ENCODE results near the gene JAKMIP3. TPM values are rescaled to one million over a fixed set of nuclear protein-coding genes. Genes with fewer than 3 reads are reported as not detected.

Gene JAKMIP3
- total RNA-seq, 1 donor from 2014 or later = 0.09 TPM

- no peak for TF ChIP-seq CTCF (IDR thresholded peaks at IDR 0.05)
- no peak overlapping the region for H3K27ac Mint-ChIP-seq
- CTCF ChIA-PET = no interaction called here
These were observed 39.7 kb downstream of the JAKMIP3 start for GRCh38 chr10:132105302-132105995.

GRCh38 chr10:132106431-132106830, 40.7 kb downstream of the JAKMIP3 start:
- no peak for ATAC-seq (ENCODE audit: low read depth)
- Mint-ChIP-seq H3K27me3 (peaks cover 7% of the 10 kb centered on the region), H3K27ac (no peak overlapping the region), H3K4me3 (no peak overlapping the region), H3K9me3 (no peaks in the 10 kb centered on the region), H3K4me1 (no peaks in the 10 kb centered on the region), H3K36me3 (ENCODE audit: low read depth) (no peaks in the 10 kb centered on the region)
- intact Hi-C loops (cut with micrococcal nuclease) = no loop called here
- CTCF ChIA-PET = no interaction called here
- POLR2A ChIA-PET = no interaction called here
- no peak for TF ChIP-seq CTCF (IDR thresholded peaks at IDR 0.05)
- DNase-seq = no peak

More at GRCh38 chr10:132105302-132105995, 39.7 kb downstream of the JAKMIP3 start:
- no peak for ATAC-seq (ENCODE audit: low read depth)
- Mint-ChIP-seq H3K27me3 (peaks cover 11% of the 10 kb centered on the region), H3K4me1 (no peaks in the 10 kb centered on the region), H3K4me3 (no peak overlapping the region), H3K36me3 (ENCODE audit: low read depth) (no peaks in the 10 kb centered on the region), H3K9me3 (no peaks in the 10 kb centered on the region)
- intact Hi-C loops (cut with micrococcal nuclease) = no loop called here
- no peak for DNase-seq
- POLR2A ChIA-PET = no interaction called here

- H3K4me3 Mint-ChIP-seq = no peak overlapping the region
- ChIA-PET CTCF (no interaction called here), POLR2A (no interaction called here)
- intact Hi-C loops (cut with micrococcal nuclease) = no loop called here
- no peak overlapping the region for H3K27ac Mint-ChIP-seq
- no peaks in the 10 kb centered on the region for H3K36me3 Mint-ChIP-seq (ENCODE audit: low read depth)
- no peaks in the 10 kb centered on the region for H3K9me3 Mint-ChIP-seq
- no peaks in the 10 kb centered on the region for H3K4me1 Mint-ChIP-seq
- ATAC-seq (ENCODE audit: low read depth) (no peak), DNase-seq (no peak)
- no peak for TF ChIP-seq CTCF (IDR thresholded peaks at IDR 0.05)
- peaks cover 5% of the 10 kb centered on the region for H3K27me3 Mint-ChIP-seq
These were observed 41.6 kb downstream of the JAKMIP3 start for GRCh38 chr10:132107186-132107948.

GRCh38 chr10:132107949-132108877, 42.5 kb downstream of the JAKMIP3 start:
- intact Hi-C loops (cut with micrococcal nuclease) = no loop called here
- peaks cover 2% of the 10 kb centered on the region for H3K27me3 Mint-ChIP-seq
- TF ChIP-seq CTCF (IDR thresholded peaks at IDR 0.05) = no peak
- H3K27ac Mint-ChIP-seq = no peak overlapping the region
- DNase-seq (no peak), ATAC-seq (ENCODE audit: low read depth) (no peak)
- no peaks in the 10 kb centered on the region for H3K9me3 Mint-ChIP-seq
- ChIA-PET CTCF (no interaction called here), POLR2A (no interaction called here)
- H3K4me3 Mint-ChIP-seq = no peak overlapping the region
- H3K4me1 Mint-ChIP-seq = no peaks in the 10 kb centered on the region
- no peaks in the 10 kb centered on the region for H3K36me3 Mint-ChIP-seq (ENCODE audit: low read depth)

All from activated B cell treated with CpG ODN at 0.5 μM for 24 hours (primary cell).